Neural progenitor cell (in vitro differentiated cells): ENCODE results near the gene FOXE1.

Experiments used
- EZH2 ChIP-seq: fragments of 200-600 bp; sonication (generic); IDR thresholded peaks from 2 replicates; pipeline ENCODE4 v1.6.1; 2017; ENCODE audit warnings: antibody characterized with exemption, mild to moderate bottlenecking, moderate library complexity
- EZH2phosphoT487 ChIP-seq: fragments of 200-600 bp; sonication (generic); IDR thresholded peaks from 2 replicates; pipeline ENCODE4 v1.6.1; 2017; ENCODE audit warnings: antibody characterized with exemption
- TF ChIP-seq, protein P1 (sequence below): fragments of 200-600 bp; sonication (generic); IDR thresholded peaks from 2 replicates; pipeline ENCODE4 v1.5.1; 2017; ENCODE audit warnings: antibody characterized with exemption, mild to moderate bottlenecking

DNA sequence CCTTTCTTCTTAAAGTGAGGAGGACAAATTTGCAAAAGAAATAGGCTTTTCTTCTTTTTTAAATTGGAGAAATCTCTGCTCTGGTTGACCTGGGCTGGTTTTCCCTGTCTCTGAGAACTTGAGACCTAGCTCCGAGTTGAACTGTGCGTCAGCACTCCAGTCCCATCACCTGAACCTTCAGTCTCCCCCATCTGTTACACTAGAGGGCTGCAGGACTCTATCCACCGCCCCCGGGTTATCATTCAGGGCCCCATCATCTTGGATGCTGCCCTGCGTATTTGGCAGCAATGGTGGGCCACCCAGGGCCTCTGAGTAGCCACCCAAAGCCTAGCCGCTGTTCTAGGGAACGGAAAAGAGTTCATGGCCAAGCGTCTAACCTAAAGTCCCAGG lies 2.5 kb downstream of the FOXE1 start:
- TF ChIP-seq, protein P1, sequence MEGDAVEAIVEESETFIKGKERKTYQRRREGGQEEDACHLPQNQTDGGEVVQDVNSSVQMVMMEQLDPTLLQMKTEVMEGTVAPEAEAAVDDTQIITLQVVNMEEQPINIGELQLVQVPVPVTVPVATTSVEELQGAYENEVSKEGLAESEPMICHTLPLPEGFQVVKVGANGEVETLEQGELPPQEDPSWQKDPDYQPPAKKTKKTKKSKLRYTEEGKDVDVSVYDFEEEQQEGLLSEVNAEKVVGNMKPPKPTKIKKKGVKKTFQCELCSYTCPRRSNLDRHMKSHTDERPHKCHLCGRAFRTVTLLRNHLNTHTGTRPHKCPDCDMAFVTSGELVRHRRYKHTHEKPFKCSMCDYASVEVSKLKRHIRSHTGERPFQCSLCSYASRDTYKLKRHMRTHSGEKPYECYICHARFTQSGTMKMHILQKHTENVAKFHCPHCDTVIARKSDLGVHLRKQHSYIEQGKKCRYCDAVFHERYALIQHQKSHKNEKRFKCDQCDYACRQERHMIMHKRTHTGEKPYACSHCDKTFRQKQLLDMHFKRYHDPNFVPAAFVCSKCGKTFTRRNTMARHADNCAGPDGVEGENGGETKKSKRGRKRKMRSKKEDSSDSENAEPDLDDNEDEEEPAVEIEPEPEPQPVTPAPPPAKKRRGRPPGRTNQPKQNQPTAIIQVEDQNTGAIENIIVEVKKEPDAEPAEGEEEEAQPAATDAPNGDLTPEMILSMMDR = no peak
- TF ChIP-seq EZH2 = peak; percentile 69
- TF ChIP-seq EZH2phosphoT487 = peak; percentile 10
